Measurements from ENCODE around the gene ULBP3. TPM values are rescaled to one million over a fixed set of nuclear protein-coding genes. Genes with fewer than 3 reads are reported as not detected.
"Not testable (repeated sequence)": the region's sequence is repeated elsewhere in the genome, so short reads cannot be mapped to it uniquely, and the experiment has no call there.

ULBP3 gene
- total RNA-seq, 1 experiment from 2014 or later, result 4.0 TPM

GRCh38 chr6:150063640-150064039, 5.3 kb downstream of the ULBP3 start:
- Mint-ChIP-seq H3K27me3 (ENCODE audit: low read depth) (peaks cover 31% of the 10 kb centered on the region), H3K4me1 (peaks cover 2% of the 10 kb centered on the region; the same call in 1 of the 2 replicates), H3K27ac (no peak overlapping the region), H3K36me3 (0 out of 2 replicates have a peak, but pooled peaks cover 3% of the 10 kb centered on the region), H3K4me3 (no peak overlapping the region), H3K9me3 (no peaks in the 10 kb centered on the region)
- ATAC-seq, result no peak
- ChIA-PET CTCF (no interaction called here), POLR2A (no interaction called here)
- no peak for DNase-seq (ENCODE audit: low spot score)
- no peak for TF ChIP-seq ELF4 (CRISPR knock-in tag; IDR thresholded peaks at IDR 0.05; ENCODE audit: low read depth)
- TF ChIP-seq OVOL2 (CRISPR knock-in tag; IDR thresholded peaks at IDR 0.05; ENCODE audit: borderline replicate concordance), result no peak
- no peak for TF ChIP-seq HMGXB4 (CRISPR knock-in tag; IDR thresholded peaks at IDR 0.05)
- TF ChIP-seq MAX (CRISPR knock-in tag; IDR thresholded peaks at IDR 0.05), result no peak
- no peak for TF ChIP-seq STAT6 (CRISPR knock-in tag; conservative IDR thresholded peaks at IDR 0.05; ENCODE audit: low read depth)
- TF ChIP-seq ZNF671 (CRISPR knock-in tag; IDR thresholded peaks at IDR 0.05), result no peak
- TF ChIP-seq ETV6 (CRISPR knock-in tag; IDR thresholded peaks at IDR 0.05), result no peak
- no peak for TF ChIP-seq ESRRA (CRISPR knock-in tag; IDR thresholded peaks at IDR 0.05; ENCODE audit: borderline replicate concordance)

- DNase-seq (ENCODE audit: low spot score); ATAC-seq; H3K9me3 Mint-ChIP-seq; H3K4me3 Mint-ChIP-seq; POLR2A ChIA-PET; H3K27ac Mint-ChIP-seq; H3K4me1 Mint-ChIP-seq; H3K36me3 Mint-ChIP-seq: not testable (repeated sequence)
- CTCF ChIA-PET, result interaction anchor here (1.0 kb wide), 1 partner anchor 11 kb away, joined by 4 read pairs; no protein-coding TSS in a partner anchor
- peaks cover 12% of the 10 kb centered on the region for H3K27me3 Mint-ChIP-seq (ENCODE audit: low read depth)
These were observed 8.9 kb downstream of the ULBP3 start for GRCh38 chr6:150059973-150060372.

- CTCF ChIA-PET, result interaction anchor here (1.0 kb wide), 1 partner anchor 12 kb away, joined by 4 read pairs; no protein-coding TSS in a partner anchor
- no peaks in the 10 kb centered on the region for H3K36me3 Mint-ChIP-seq
These were observed 9.9 kb downstream of the ULBP3 start for GRCh38 chr6:150058986-150059385.

More at GRCh38 chr6:150058986-150059385, 9.9 kb downstream of the ULBP3 start:
- ATAC-seq (no peak), DNase-seq (ENCODE audit: low spot score) (no peak)
- TF ChIP-seq ZNF512 (CRISPR knock-in tag; IDR thresholded peaks at IDR 0.05; ENCODE audit: borderline replicate concordance) (no peak), FOXK1 (CRISPR knock-in tag; IDR thresholded peaks at IDR 0.05) (no peak), CDX4 (CRISPR knock-in tag; IDR thresholded peaks at IDR 0.05; ENCODE audit: borderline replicate concordance) (no peak)
- H3K9me3 Mint-ChIP-seq, result peaks cover 16% of the 10 kb centered on the region
- H3K4me3 Mint-ChIP-seq, result no peak overlapping the region
- H3K27ac Mint-ChIP-seq, result no peak overlapping the region
- H3K4me1 Mint-ChIP-seq, result no peaks in the 10 kb centered on the region
- POLR2A ChIA-PET, result no interaction called here
- H3K27me3 Mint-ChIP-seq (ENCODE audit: low read depth), result peaks cover 22% of the 10 kb centered on the region
